ENCODE results near the gene PRKCE. TPM values are rescaled to one million over a fixed set of nuclear protein-coding genes. Genes with fewer than 3 reads are reported as not detected.

The PRKCE gene
- total RNA-seq, 2 experiments from 2014 or later: 24.9 to 26.2 TPM

DNA sequence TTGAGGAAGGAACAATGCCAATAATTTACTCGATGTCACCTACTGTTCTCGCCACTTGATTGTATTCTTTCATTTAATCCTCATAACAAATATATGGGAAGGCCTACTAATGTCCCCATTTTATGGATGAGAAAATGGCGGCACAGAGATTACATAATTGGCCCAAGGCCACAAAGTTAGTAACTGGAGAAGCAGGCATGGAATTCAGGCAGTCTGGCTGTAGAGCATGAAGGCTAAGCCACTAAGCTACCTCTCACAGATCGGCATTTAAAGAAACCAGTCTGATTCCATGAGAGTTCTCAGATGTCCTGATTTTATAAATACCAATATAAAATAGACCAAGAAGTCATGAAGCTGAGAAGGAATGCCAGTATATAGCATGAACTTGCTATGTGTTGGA is 523.9 kb downstream of the PRKCE start:
- Mint-ChIP-seq H3K27me3 (no peaks in the 10 kb centered on the region), H3K9me3 (no peaks in the 10 kb centered on the region), H3K27ac (no peak overlapping the region), H3K4me3 (no peak overlapping the region), H3K36me3 (ENCODE audit: low read depth) (no peaks in the 10 kb centered on the region), H3K4me1 (ENCODE audit: low read depth) (peaks cover 18% of the 10 kb centered on the region)
- H3K9me3 ChIP-seq (ENCODE audit: control insufficient read depth in 1 of 2, insufficient read depth in 1 of 2, low read length in 2 of 2): no peaks in the 10 kb centered on the region
- no peak overlapping the region for H3K27ac ChIP-seq (ENCODE audit: low read depth in 1 of 2, low read length in 2 of 2)
- DNase-seq (no peak), ATAC-seq (ENCODE audit: poor library complexity) (no peak)
- H3K36me3 ChIP-seq (ENCODE audit: insufficient read depth, low read length): no peaks in the 10 kb centered on the region
- H3K4me3 ChIP-seq (ENCODE audit: low read length): no peak overlapping the region
- intact Hi-C loops (cut with DNase I, micrococcal nuclease): loop anchor here in 1 of 2 experiments (10.0 kb wide), 1 partner anchor 59 kb away; no protein-coding TSS in a partner anchor
- TF ChIP-seq CTCF (IDR thresholded peaks at IDR 0.05): no peak
- POLR2A ChIA-PET: no interaction called here
- CTCF ChIA-PET: interaction anchor here (2.0 kb wide), 1 partner anchor 10 kb away, joined by 5 read pairs; no protein-coding TSS in a partner anchor
- no peaks in the 10 kb centered on the region for H3K27me3 ChIP-seq (ENCODE audit: control insufficient read depth in 1 of 2, insufficient read depth in 2 of 2, low read length in 2 of 2)
- peaks cover 13% of the 10 kb centered on the region for H3K4me1 ChIP-seq (ENCODE audit: insufficient read depth, low read length)

DNA sequence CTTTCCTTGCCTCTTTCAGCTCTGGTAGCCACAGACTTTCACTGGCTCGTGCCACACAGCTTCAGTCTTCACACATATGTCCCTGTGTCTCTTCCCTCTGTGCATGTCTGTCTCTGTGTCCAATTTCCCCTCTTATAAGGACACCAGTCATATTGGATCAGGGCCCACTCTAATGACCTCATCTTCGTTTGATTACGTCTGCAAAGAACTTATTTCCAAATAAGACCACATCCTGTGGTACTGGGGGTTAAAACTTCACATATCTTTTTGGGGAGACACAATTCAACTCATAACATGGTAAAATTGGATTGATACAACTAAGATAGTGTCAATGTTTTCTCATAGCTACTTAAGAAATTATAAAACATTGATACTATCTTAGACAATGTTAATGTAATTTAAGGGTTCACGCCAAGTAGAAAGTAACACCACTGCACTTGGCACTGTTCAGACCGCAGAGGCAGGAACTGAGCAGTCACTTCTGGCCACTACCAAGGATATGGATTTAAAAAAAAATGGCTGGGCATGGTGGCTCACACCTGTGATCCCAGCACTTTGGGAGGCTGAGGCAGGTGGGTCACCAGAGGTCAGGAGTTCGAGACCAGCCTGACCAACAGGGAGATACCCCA is 526.1 kb downstream of the PRKCE start:
- Histone ChIP-seq H3K27me3 (ENCODE audit: control insufficient read depth in 1 of 2, insufficient read depth in 2 of 2, low read length in 2 of 2) (no peaks in the 10 kb centered on the region), H3K9me3 (ENCODE audit: control insufficient read depth in 1 of 2, insufficient read depth in 1 of 2, low read length in 2 of 2) (no peaks in the 10 kb centered on the region), H3K36me3 (ENCODE audit: insufficient read depth, low read length) (no peaks in the 10 kb centered on the region), H3K27ac (ENCODE audit: low read depth in 1 of 2, low read length in 2 of 2) (no peak overlapping the region), H3K4me3 (ENCODE audit: low read length) (no peak overlapping the region), H3K4me1 (ENCODE audit: insufficient read depth, low read length) (peaks cover 13% of the 10 kb centered on the region)
- no peaks in the 10 kb centered on the region for H3K9me3 Mint-ChIP-seq
- intact Hi-C loops (cut with DNase I, micrococcal nuclease): loop anchor here in 1 of 2 experiments (10.0 kb wide), 1 partner anchor 57 kb away; no protein-coding TSS in a partner anchor
- POLR2A ChIA-PET: no interaction called here
- ATAC-seq (ENCODE audit: poor library complexity): no peak
- peak in 1 of 14 experiments; percentile 25 for DNase-seq
- no peaks in the 10 kb centered on the region for H3K36me3 Mint-ChIP-seq (ENCODE audit: low read depth)
- H3K4me1 Mint-ChIP-seq (ENCODE audit: low read depth): peaks cover 18% of the 10 kb centered on the region
- CTCF ChIA-PET: interaction anchor here (2.0 kb wide), 1 partner anchor 8 kb away, joined by 5 read pairs; no protein-coding TSS in a partner anchor
- no peak for TF ChIP-seq CTCF (IDR thresholded peaks at IDR 0.05)
- no peak overlapping the region for H3K4me3 Mint-ChIP-seq
- H3K27me3 Mint-ChIP-seq: no peaks in the 10 kb centered on the region
- peak overlapping the region; percentile 59 for H3K27ac Mint-ChIP-seq

DNA sequence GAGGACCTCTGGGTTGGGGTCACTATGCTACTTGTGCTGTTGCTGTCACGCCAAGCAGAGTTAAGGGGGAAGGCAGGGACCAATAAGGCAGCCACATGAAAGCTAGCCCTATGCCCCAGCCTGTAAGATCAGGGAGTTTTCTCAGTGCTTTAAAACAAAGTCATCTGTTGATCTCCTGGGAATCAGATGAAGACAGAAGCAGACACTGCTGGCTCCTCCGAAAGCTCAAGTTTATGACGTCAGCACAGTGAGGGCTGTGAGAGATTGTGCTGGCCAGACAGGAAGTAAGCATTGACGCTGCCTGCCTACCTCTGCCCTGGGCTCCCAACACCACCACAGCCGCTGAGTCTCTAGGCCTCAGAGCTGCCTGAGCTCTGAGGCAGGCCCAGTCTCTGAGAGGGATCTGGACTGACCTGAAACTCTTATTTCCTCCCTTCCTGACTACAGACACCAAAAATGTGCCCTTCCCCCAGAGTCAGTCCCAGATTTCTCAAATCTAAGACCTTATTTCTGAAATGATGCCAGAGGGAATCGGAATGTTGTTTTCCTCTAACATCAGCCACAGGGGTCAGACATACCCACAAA is 527.7 kb downstream of the PRKCE start:
- H3K9me3 ChIP-seq (ENCODE audit: control insufficient read depth in 1 of 2, insufficient read depth in 1 of 2, low read length in 2 of 2): no peaks in the 10 kb centered on the region
- Mint-ChIP-seq H3K9me3 (no peaks in the 10 kb centered on the region), H3K27me3 (no peaks in the 10 kb centered on the region), H3K4me3 (no peak overlapping the region), H3K27ac (peak overlapping the region; percentile 57), H3K4me1 (ENCODE audit: low read depth) (peaks cover 18% of the 10 kb centered on the region), H3K36me3 (ENCODE audit: low read depth) (no peaks in the 10 kb centered on the region)
- CTCF ChIA-PET: no interaction called here
- ATAC-seq (ENCODE audit: poor library complexity) (peak; percentile 94), DNase-seq (peak; percentile 16 to 84 (median 37))
- H3K36me3 ChIP-seq (ENCODE audit: insufficient read depth, low read length): no peaks in the 10 kb centered on the region
- TF ChIP-seq CTCF (IDR thresholded peaks at IDR 0.05): no peak
- peaks cover 13% of the 10 kb centered on the region for H3K4me1 ChIP-seq (ENCODE audit: insufficient read depth, low read length)
- H3K27ac ChIP-seq (ENCODE audit: low read depth in 1 of 2, low read length in 2 of 2): no peak overlapping the region
- H3K27me3 ChIP-seq (ENCODE audit: control insufficient read depth in 1 of 2, insufficient read depth in 2 of 2, low read length in 2 of 2): no peaks in the 10 kb centered on the region
- POLR2A ChIA-PET: no interaction called here
- intact Hi-C loops (cut with DNase I, micrococcal nuclease): loop anchor here in 1 of 2 experiments (10.0 kb wide), 1 partner anchor 56 kb away; no protein-coding TSS in a partner anchor
- H3K4me3 ChIP-seq (ENCODE audit: low read length): no peak overlapping the region
